Nephron (organoid): ENCODE measurements around the gene ROM1.
A peak's percentile ranks its signal among the peaks of the same experiment; 100 is the strongest.

Source experiments
- H3K27ac Mint-ChIP-seq, 3 experiments: 2 replicates each; pipeline ENCODE4 v1.8.0; 2020; ENCODE audit warnings: mixed read lengths in 3 of 3, mild to moderate bottlenecking in 2 of 3, moderate library complexity in 1 of 3
- H3K27me3 Mint-ChIP-seq: 2 replicates; pipeline ENCODE4 v1.8.0; 2021; ENCODE audit warnings: low read depth, mild to moderate bottlenecking, moderate library complexity, mixed read lengths
- H3K36me3 Mint-ChIP-seq: 2 replicates; pipeline ENCODE4 v1.8.0; 2020; ENCODE audit warnings: low read depth, mixed read lengths
- H3K4me1 Mint-ChIP-seq: 2 replicates; pipeline ENCODE4 v1.8.0; 2020; ENCODE audit warnings: mixed read lengths
- H3K4me3 Mint-ChIP-seq, 3 experiments: 2 replicates each; pipeline ENCODE4 v1.8.0; 2020; ENCODE audit warnings: mild to moderate bottlenecking in 3 of 3, mixed read lengths in 3 of 3, moderate library complexity in 2 of 3
- H3K9me3 Mint-ChIP-seq: 2 replicates; pipeline ENCODE4 v1.8.0; 2020; ENCODE audit warnings: mixed read lengths
- TF ChIP-seq, protein P1 (sequence below), 3 experiments: fragments of 200-600 bp; sonication (generic); IDR thresholded peaks; one replicate each; pipeline ENCODE4 v1.5.0; 2021; ENCODE audit warnings: antibody characterized with exemption in 3 of 3; ENCODE audit not compliant: unreplicated experiment in 3 of 3

The ROM1 gene

DNA sequence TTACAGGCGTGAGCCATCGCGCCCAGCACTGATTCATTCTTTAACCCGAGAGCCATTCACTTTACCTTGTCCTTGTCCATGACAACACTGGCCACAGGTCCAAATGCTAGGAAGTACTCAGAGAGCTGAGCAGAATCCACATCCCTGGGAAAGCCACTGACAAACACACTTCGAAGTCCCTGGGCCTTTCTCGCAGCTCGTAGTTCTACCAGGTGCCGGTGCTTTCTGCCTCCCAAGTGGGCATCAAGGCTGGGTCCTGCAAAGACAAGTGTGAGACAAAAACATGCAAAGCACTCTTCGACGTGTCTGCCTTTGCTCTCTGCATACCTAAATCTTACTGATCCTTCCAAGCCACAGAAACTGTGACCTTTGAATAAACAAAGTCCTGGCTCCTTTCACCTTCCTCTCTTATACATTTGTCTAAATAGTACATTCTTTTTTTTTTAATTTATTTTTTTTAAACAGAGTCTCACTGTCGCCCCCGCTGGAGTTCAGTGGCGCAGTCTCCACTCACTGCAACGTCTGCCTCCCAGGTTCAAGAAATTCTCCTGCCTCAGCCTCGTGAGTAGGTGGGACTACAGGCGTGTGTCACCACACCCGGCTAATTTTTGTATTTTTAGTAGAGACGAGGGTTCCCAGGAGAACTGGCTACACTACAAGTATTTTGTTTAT is 24.0 kb upstream of the ROM1 start:
- TF ChIP-seq, protein P1, sequence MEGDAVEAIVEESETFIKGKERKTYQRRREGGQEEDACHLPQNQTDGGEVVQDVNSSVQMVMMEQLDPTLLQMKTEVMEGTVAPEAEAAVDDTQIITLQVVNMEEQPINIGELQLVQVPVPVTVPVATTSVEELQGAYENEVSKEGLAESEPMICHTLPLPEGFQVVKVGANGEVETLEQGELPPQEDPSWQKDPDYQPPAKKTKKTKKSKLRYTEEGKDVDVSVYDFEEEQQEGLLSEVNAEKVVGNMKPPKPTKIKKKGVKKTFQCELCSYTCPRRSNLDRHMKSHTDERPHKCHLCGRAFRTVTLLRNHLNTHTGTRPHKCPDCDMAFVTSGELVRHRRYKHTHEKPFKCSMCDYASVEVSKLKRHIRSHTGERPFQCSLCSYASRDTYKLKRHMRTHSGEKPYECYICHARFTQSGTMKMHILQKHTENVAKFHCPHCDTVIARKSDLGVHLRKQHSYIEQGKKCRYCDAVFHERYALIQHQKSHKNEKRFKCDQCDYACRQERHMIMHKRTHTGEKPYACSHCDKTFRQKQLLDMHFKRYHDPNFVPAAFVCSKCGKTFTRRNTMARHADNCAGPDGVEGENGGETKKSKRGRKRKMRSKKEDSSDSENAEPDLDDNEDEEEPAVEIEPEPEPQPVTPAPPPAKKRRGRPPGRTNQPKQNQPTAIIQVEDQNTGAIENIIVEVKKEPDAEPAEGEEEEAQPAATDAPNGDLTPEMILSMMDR (IDR thresholded peaks at IDR 0.05; ENCODE audit: unreplicated experiment in 3 of 3): peak; percentile 21 to 33 (median 28)
- Mint-ChIP-seq H3K36me3 (peaks cover 23% of the 10 kb centered on the region), H3K27ac (peak overlapping the region in 1 of 3 experiments; percentile 28), H3K4me3 (peak overlapping the region; percentile 78 to 94 (median 93)), H3K9me3 (no peaks in the 10 kb centered on the region), H3K27me3 (no peaks in the 10 kb centered on the region), H3K4me1 (peaks cover 21% of the 10 kb centered on the region)

DNA sequence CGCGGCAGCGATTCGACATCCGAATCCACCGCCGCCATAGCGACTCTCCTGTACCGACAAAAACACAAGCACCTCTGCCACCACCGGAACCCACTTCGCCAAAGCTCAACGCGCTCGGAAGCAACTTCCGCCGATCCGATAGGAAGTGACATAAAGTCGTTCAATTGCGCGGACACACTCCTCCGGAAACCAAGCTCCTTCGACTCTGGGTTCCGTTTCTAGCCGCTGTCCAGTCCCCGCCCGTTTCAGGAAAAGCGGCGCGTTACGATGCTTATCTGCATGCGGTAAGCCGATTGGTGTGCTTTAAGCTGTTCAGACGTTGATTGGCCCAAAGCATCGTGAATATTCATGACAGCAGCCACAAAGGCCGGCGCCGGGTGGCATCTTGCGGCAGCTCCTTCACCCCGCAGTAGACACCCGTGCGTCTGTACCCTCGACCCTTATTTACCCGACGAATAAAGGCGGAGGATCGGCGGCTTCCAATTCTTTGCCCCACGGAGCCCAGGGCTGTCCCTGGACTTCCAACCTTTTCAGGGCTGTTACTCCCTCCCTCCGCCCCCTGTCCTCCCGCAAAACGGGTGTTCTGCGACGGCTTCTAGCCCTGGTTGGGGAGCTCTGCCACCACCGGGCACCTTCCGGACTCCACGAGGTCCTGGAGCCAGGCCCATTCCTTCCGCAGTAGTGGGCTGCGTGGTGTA is 21.5 kb upstream of the ROM1 start, which contains the start of gene TUT1:
TUT1 (minus strand) TSS at position 76 of the 698 bp plus-strand sequence; CDS start at position 38, 38 bp downstream.
- Mint-ChIP-seq H3K27ac (peak within 1 kb of the TSS; percentile 91 to 95 (median 93)), H3K4me3 (peak within 1 kb of the TSS; percentile 93 to 97 (median 94)), H3K9me3 (no peaks in the 10 kb centered on the region), H3K27me3 (no peaks in the 10 kb centered on the region), H3K4me1 (peaks cover 21% of the 10 kb centered on the region), H3K36me3 (peaks cover 38% of the 10 kb centered on the region)
- TF ChIP-seq, protein P1 (IDR thresholded peaks at IDR 0.05; ENCODE audit: unreplicated experiment in 3 of 3): no peak

DNA sequence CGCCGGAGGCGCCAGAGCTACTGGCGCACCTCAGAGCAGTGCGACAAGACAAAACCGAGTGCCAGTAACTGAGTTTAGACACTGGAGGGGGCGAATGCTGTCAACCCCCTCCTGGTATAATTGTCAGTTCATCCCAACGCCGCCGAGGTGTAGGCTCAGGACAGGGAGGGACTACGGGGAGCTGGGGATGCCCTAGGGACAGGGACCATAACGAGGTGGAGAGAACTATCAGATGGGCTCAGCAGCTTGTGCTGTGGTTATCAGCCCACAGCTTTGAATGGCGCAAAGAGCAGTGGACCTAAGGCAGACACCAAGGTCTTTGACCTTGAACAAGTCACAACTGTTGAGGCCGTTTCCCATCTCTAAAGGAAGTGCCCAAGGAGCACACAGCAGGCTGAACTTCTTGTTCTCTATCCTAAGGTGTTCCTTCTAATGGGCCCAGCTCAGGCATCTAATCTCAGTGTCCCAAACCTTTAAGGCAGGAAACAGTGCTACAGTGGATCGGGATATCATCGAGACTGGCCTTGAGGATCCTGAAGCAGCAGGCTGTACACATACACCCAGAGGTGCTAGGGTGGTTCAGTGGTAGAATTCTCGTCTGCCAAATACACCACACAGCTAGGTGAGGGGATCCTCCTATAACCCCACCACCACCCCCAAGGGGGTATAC is 20.8 kb upstream of the ROM1 start:
- peaks cover 21% of the 10 kb centered on the region for H3K4me1 Mint-ChIP-seq
- H3K27ac Mint-ChIP-seq: peak overlapping the region; percentile 91 to 95 (median 93)
- H3K27me3 Mint-ChIP-seq: no peaks in the 10 kb centered on the region
- peak overlapping the region; percentile 93 to 97 (median 94) for H3K4me3 Mint-ChIP-seq
- no peaks in the 10 kb centered on the region for H3K9me3 Mint-ChIP-seq
- H3K36me3 Mint-ChIP-seq: peaks cover 43% of the 10 kb centered on the region
- TF ChIP-seq, protein P1 (IDR thresholded peaks at IDR 0.05; ENCODE audit: unreplicated experiment in 3 of 3): no peak

DNA sequence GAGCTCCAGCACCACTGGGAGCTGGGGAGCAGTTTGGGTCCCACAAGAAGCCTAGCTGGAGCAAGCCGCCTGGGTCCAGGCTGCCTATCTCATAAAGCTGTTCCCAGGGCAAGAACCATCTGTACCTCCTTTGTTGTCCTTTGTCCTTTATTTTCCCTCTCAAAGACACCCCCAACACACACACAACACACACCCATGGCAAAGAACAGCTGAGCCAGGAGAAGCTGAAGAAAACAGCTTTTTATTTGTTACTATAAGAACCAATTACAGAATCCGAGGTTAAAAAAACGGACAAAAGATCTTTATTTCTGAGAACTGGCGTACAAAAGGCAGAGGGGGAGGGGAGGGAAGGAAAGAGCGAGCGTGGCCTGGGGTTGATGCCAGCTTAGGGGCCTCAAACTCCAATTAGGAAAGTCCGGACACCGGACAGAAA is 20.1 kb upstream of the ROM1 start:
- Mint-ChIP-seq H3K27me3 (no peaks in the 10 kb centered on the region), H3K4me1 (peaks cover 21% of the 10 kb centered on the region), H3K27ac (peak overlapping the region in 2 of 3 experiments; percentile 39 to 54), H3K36me3 (peaks cover 48% of the 10 kb centered on the region), H3K4me3 (peak overlapping the region; percentile 4 to 56 (median 51)), H3K9me3 (no peaks in the 10 kb centered on the region)
- TF ChIP-seq, protein P1 (IDR thresholded peaks at IDR 0.05; ENCODE audit: unreplicated experiment in 3 of 3): no peak

DNA sequence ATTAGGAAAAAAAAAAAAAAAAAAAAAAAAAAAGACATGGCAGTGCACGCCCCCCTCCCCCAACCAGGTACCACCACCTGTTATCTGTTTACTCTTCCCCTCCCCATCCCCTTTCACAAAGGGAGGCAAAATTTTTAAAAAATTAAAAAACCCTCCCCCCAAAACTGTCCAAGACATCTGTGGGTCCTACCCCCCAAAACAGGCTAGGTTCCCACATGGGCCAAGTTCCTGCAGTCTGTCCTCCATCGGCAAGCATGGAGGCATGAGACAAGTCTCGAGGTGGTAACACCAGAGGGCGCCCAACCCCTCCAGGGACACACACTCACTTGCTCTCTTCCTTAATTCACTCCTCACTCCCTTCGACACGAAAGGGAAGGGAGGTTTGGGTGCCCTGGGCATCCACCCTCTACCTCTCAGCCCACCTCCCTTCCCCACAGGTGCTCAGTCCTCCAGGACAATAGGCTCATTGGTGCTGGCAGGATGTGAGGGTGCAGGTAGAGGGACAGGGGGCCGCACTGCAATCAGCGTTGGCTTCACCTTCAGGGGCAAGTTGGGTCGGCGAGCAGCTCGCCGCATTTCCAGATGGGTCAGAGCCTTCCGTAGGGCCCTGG is 19.5 kb upstream of the ROM1 start:
- peak overlapping the region; percentile 74 to 85 (median 79) for H3K4me3 Mint-ChIP-seq
- H3K36me3 Mint-ChIP-seq: peaks cover 52% of the 10 kb centered on the region
- H3K9me3 Mint-ChIP-seq: no peaks in the 10 kb centered on the region
- H3K27me3 Mint-ChIP-seq: no peaks in the 10 kb centered on the region
- peak overlapping the region; percentile 53 to 64 (median 54) for H3K27ac Mint-ChIP-seq
- TF ChIP-seq, protein P1 (IDR thresholded peaks at IDR 0.05; ENCODE audit: unreplicated experiment in 3 of 3): peak; percentile 39 to 56 (median 40)
- H3K4me1 Mint-ChIP-seq: peaks cover 22% of the 10 kb centered on the region
